HG03432 (cell line): Measurements from ENCODE around the gene ULK2.
"Not testable (repeated sequence)": the region's sequence is repeated elsewhere in the genome, so short reads cannot be mapped to it uniquely, and the experiment has no call there.

Source experiments
- ATAC-seq: cut with Tn5 transposase; IDR thresholded peaks from one replicate; pipeline ENCODE4 v1.9.1; 2021; ENCODE audit warnings: mild to moderate bottlenecking, moderate library complexity; ENCODE audit not compliant: unreplicated experiment

Gene ULK2

DNA sequence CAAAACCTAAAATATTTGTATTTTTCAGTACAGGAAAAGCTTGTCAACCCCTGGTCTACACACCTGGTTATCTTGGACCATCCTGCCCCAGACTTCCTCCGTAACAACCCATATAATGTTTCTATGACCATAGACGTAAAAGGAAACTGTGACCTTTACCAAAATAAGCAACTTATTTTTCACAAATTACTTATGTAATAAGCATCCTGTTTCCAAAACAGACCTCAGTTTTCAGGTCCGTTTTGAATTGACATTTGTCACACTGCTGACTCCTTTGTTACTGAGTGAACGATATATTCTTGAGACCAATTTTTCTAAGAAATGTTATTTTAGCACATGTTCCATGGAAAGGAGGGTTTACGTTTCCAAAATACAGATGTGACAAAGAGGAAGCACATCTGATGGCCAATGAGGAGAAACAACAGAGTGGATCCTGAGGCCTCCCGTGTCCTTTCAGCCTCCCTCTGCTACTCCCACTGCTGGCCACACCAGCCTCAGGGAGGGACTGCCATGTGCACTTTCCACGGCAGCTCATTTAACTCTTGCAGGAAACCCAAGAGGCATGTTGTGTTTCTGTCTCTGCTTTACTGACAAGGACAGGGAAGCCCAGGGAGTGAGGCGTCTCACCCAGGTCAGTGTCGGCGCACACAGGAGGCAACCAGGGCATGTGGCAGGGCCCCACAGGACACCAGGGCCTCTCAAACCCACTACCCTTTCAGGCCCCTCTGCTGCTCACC, 99.5 kb downstream of the ULK2 start:
- ATAC-seq, result no peak

DNA sequence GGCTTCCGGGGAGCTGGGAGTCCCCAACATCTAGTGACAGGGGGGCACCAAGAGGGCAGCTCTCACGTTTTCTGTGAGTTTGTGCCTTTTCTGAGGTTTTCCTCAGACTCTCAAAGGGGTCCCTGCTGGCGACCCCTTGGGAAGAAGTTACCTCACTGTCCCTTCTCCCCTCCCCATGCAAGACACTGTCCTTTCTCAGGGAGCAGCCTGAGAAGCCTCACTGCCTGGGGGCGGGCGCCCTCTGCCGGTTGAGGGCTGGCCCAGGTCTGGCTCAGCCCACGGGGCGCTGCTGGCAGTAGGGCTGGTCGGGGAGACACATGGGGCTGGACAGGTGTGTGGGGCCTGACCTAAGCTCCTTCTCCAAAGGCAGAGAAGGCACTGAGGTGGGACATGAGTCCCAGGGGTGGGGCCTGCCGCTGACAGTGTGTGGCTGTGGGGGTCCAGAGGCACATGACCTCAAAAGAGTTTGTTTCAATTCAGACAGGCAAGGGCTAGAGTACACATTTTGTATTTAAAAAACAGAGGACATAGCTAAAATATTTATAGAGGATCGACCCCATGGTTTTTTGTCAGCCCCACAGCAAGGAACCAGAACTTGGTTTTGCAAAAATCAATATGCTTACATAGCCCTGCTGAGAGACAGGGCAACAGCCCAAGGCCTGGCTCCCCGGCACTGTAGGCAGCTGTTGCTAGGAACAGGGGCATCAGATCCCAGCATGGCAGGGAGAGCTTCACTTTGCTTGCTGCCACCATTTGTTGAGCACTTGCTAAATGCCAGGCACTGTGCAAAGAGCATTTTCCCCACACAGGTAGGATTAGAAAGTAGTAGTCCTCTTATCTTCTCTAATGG, 101.1 kb downstream of the ULK2 start:
- ATAC-seq, result peak; percentile 72

DNA sequence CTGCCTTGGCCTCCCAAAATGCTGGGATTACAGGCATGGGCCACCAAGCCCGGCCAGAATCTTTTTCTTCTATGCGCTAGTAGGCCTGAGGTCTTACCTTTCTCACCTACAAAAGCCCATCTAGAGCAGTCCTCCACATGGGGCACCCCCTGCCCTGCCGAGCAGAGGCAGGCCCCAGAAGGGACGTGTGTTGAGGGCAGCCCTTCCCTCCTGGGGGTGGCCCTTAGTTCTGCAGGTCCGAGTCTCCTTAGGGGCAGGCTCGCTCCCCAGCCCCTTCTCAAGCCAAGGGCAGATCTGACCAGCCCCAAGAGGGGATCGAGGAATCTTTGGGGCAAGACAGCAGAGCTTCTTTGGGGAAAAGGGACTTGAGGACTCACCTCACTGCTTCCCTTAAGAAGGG, 101.7 kb downstream of the ULK2 start:
- ATAC-seq, result no peak

DNA sequence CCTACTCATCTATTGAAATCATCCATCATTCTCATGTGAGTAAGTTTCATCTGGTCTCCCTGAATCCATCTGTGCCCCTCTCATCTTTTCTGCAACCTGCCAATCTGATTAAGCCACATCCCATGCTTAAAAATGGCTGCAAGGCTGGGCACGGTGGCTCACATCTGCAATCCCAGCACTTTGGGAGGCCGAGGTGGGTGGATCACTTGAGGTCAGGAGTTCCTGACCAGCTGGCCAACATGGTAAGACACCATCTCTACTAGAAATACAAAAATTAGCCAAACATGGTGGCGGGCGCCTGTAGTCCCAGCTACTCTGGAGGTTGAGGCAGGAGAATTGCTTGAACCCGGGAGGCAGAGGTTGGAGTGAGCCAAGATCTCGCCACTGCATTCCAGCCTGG, 103.7 kb downstream of the ULK2 start:
- ATAC-seq, result not testable (repeated sequence)

DNA sequence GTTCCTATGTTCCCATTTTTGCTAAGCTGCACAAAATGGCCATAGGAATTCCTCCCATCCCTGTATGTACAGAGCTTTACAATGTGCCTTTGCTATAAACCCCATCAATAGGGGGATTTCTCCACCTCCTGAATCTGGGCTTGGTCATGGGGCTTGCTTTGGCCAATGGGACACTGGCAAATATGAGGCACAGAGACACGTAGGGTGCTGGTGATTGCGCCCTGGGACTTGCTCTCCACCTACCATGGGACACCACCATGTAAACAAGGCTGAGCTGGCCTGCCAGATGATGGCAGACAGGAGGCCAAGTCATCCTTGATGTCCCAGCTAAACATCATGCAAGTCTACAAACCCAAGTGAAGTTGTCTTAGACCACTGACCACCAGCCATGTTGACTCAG, 104.3 kb downstream of the ULK2 start:
- no peak for ATAC-seq

DNA sequence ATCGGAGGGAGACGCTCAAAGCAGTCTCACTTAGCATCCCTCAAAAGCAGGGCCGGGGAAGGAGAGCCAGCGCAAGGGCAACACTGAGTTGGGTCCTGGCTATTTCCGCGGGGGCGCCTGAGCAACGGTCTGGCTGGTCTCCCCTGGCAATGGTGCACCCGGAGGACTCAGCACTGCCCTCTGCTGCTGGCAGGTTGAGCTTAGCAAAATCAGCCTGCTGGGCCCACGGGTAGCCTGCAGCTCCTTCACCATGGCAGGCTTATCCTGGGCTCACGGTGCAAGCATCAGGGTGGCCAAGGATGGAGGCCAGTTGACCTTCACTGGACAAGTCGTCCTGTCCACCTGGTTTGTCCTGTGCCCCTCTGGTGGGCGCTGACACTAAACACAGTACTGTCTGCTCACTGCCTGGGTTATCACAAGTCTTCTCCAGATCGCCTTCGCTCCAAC, 105.2 kb downstream of the ULK2 start:
- no peak for ATAC-seq

DNA sequence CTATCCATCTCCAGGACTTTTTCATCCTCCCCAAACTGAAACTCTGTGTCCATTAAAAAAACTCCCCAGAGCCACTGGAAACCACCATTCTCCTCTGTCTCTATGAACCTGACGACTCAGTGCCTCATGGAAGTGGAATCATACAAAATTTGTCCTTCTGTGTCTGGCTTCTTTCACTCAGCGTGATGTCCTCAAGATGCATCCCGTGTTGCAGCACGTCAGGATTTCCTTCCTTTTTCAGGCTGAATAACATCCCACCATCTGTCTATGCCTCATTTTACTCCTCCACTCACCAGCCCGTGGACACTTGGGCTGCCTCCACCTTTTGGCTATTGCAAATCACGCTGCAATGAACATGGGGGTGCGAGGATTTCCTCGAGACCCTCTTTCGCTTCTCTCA, 107.0 kb downstream of the ULK2 start:
- ATAC-seq, result no peak

DNA sequence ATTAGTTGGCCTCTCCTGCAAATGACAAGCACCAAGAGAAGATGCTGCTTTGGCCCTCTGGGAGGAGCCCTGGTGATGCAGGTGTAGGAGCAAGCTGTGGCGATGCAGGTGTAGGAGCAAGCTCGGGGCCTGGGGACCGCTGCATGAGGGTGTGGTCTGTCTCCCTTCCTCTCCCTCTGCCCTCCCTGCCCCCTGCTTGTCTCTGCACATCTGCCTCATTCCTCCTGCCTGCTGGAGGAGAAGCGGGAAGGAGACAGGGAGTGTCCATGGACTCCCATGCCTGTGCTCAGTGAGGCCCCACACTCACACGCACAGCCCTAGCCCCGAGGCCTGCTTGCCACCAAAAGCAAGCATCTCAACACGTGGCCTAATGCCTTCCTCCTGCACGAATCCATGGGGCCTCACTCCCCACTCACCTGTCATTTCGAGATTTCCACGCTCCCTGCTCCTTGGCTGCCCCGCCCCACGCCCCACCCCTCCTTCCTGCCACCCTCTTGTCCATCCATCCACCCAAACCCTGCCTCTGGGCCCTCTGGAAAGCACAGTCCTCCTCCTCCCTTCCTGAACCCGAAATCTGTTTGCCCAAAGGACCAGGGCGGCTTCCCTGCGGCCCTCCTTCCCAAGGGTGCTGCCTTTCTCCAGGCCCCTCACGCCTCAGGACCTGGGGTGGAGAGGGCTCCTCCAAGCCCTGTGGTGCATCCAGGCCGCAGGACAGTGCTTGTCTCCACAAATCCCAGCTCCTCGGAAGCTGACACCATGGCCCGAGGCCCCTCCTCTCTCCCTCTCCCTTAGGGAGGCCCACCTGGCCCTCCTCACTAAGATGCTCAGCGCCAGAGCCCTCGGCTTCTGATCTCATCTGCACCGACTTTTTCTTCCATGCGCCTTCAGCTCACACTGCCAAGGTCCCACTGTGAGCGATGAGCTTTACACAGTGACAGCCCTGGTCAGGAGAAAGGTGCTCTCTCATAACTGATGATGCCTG, 107.9 kb downstream of the ULK2 start:
- no peak for ATAC-seq

DNA sequence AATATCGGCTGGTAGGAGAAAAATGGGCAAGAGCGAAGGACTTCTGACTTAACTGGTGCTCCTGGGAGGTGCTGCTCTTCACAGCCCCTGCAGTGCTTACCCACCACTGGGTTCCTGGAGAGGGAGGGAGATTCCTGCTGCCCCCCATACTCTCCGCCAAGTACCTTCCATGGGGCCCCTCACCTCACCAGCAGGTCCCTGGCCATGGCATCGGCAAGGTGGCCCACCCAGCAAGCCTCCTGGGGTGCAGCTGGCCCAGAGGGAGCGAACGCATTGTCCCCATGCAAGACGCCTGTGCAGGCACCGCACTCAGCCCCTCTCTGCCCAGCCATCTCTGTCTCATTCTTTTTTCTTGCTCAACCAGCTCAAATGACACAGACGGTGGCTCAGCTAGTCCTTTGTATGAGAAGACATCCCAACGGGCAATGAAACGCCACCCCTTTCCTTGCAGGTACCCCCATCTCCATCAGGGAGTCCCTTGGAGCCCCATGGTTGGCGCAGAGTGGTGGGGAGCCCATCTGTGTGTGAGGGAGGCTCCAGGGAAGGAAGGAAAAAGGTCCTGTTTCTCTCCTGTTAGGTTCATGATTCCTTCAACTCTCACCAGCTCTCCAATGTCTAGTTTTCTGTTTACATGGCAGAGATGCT, 110.1 kb downstream of the ULK2 start:
- no peak for ATAC-seq

DNA sequence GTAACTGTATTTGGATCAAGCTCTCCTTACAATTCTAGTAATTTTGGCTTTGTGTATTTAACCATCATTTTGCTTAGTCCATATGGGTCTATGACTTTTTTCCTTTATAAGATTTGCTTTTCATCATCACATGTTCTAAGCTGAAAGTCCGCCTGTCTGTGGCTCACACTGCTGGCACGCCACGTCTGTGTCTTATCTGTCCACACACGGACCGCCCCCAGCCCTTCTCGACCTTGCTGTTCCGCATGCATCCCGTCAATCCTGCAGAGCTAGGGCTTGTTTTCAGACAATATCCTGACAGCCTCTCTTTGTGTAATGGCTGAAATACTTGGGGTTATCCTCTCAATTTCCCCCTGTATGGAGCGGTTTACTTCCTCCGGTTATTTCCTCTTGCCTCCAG, 111.2 kb downstream of the ULK2 start:
- no peak for ATAC-seq

DNA sequence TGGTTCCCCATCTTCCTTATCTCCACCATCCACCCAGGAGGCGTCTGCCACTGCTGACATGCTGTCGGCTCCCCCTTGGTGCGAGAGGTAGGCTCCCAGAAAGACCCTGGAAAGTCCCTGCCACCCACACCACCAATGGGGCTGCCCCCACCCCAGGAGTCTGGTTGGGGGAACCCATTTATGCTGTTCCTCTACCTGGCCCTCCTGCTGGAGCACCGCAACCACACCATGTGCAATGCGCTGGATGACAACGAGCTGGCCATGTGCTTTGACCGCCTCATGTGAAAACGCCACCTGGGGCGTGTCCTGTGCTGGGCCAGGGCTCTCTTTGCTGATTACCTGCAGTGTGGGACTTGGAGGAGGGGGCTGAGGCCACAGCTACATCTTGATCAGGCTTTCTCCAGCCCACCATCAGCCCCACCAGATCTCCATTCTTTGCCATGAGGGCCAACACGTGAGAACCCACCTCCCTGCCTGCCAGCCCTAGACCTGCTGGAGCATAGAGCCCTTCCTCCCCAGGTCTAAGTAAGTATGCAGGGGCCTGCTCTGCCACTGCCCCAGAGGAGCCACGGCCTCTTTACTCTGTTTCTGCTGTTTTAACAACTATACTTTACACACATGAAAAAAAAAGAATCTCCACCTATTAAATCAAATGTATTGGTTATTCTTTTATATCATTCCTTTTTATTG, 111.8 kb downstream of the ULK2 start:
- peak; percentile 51 for ATAC-seq

DNA sequence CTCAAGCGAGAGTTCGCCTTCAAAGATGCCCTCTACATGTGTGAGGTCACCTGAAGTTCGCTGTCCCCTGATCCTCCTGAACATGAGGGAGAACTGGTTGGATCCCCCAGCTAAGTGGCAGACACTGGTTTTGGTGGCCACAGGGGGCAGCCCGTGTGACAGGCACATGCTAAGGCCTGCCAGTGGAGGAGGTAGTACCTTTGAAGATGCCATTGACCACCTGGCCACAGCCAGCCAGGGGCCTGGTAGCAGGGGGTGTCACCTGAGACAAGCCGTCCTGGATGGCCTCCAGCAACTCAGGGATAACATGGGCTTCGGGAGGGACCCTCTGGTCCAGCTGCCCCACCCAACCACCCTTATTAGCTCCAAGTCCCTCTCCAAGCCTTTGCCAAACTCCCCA, 112.3 kb downstream of the ULK2 start:
- ATAC-seq, result no peak

DNA sequence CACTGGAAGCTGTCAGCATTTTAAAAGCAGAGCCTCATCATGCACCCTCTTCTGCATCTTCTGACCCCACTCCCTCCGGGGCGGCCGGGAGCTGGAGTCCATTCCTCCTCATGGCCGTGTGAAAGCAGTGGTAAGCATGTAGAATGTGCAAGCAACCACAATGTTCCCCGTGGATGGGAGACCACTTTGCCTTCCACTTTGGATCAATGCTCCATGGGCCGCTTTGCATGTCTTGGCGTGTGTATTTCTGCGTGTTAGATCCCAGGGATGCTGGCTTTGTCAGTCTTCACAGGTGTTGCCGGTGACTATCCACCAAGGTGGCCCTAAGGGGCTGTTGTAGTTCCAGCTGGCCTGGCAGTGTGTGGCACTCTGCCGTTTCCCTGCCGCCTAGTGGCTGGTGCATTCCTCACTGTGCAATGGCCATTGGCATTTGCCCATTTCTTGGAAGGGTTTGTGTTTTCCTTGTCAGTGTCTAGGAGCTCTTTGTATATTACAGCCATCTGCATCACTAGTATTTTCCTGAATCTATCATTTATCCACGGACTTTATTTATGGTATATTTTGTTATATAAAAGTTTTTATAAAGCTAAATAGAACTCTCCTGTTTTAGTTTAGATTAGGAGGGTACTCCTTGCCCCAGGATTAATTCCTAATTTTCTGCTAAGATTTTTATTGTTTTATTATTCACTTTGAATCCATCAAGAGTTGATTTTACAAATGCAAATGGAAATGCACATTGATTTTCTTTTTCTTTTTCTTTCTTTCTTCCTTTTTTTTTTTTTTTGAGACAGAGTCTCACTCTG, 113.9 kb downstream of the ULK2 start:
- no peak for ATAC-seq

DNA sequence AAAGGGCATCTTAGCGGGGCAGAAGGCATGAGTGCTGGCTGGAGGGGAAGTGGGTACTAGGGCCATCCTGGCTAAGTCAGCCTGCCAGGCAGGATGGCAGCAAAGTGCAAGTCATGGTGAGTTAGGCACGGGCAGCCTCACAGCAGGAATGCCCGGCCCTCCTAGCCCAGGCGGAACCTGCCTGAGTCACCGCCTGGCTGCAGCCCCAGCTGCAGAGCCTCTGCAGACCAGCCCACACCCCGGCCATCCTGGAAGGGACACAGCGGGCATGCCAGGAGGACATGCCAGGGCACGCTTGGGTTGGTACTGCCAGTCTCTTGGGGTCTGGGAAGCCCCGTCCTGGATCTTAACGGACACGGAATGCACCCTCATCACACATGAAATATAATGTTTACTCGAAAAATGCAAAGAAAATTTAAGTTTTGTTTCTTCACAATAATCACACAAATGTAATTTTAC, 114.7 kb downstream of the ULK2 start:
- no peak for ATAC-seq

DNA sequence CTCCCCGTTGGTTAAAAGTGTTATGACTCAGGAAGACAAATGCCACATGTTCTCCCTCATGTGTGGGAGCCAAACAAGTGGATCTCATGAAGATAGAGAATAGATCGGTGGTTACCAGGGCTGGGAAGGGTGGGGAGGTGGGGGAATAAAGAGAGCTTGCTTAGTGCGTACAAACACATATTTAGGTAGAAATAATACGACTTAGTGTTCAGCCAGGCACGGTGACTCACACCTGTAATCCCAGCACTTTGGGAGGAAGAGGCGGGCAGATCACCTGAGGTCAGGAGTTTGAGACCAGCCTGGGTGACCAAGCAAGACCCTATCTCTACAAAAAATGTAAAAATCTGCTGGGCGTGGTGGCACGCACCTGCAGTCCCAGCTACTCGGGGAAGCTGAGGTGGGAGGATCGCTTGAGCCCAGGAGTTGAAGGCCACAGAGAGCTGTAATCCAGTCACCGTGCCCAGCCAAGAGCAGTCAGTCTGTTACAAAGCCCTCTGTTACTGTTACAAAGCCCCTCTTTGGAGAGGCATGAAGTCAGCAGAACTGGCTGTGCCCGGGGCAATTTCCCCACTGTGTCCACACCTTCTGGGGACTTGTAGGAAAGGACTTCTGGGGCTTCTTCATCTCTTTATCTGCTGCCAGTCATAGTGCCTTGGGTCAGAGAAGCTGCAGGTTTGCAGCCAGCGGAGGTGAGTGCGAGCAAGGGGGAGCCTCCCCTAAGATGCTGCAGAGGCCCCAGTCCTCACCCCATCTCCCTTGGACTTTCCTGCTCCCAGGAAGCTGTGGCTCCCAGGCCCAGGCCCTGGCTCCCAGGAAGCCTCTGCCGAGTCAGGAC, 115.3 kb downstream of the ULK2 start:
- ATAC-seq, result no peak

DNA sequence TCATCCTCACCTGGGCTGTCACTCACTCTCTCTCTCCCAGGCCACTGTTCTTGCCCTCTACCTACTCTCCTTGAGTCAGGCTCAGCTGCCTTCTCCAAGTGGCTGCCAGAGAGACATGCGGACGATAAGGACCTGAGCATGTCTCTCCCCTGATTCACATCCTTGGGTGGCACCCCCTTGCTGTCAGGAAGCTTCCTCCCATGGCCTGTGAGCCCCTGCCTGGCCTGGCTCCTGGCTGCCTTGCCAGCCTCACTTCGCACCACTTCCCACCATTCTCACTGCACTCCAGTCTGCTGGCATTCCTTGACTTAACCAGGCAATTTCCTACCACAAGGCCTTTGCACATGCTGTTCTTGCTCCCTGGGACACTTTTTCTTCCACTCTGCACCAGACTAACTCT, 116.9 kb downstream of the ULK2 start:
- ATAC-seq, result no peak

DNA sequence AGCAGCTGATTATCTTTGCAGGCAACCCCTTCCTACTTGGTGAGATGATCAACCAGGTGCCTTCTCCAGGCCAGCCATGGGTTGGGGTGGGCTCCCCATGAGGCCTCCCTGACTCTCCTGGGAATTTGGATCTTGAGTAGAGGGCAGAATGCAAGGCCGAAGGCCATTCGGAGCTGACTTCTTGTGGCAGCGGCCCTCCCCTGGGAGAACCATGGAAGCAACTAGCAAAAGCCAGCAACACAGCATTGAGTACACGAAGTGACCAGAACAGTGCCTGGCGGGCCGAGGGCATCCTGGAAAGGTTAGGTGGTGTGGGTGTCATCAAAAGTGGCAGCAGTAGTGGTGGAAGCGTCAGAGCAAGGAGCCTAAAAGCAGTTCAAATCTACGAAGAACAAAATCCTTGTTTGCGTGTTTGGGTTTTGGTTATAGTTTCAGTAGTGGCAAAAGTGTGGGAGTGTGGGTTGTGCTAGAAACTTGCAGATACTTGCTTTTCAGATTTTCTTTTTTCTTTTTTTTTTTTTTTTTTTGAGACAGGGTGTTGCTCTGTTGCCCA, 117.6 kb downstream of the ULK2 start:
- no peak for ATAC-seq

DNA sequence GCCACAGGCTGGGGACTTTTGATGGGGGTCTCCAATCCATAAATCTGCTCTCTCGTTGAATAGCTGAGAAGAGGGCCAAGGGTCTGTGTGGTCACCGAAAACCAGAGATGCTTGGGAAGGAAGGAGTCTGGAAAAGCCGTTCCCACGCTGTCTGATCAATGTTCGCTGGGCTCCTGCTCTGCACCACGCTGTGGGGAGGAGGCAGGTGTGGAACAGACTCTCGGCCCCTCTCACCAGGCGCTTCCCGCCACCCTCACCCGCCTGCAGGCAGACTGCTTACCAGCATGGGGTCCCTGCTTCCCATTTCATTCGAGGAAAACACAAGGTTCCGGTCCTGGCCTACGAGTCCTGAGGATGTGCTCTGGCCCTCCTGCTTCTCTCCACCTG, 118.9 kb downstream of the ULK2 start:
- no peak for ATAC-seq
